GM12891 (cell line): ENCODE results near the gene PCDHA4.
"Not testable (repeated sequence)": the region's sequence is repeated elsewhere in the genome, so short reads cannot be mapped to it uniquely, and the experiment has no call there.

Source experiments
- POLR2A ChIP-seq: IDR thresholded peaks from 2 replicates; pipeline ENCODE4 v1.6.1; 2011; ENCODE audit warnings: low read depth, low read length, control low read depth
- POLR2AphosphoS5 ChIP-seq: IDR thresholded peaks from 2 replicates; pipeline ENCODE4 v1.6.1; 2011; ENCODE audit warnings: low read depth, low read length, control low read depth

GRCh38 chr5:140802381-140802780 is 4.5 kb upstream of the PCDHA4 start:
- not testable (repeated sequence) for TF ChIP-seq POLR2AphosphoS5, POLR2A
